HEK293 (cell line): ENCODE measurements around the gene CCDC9B.

Experiments used
- CTCF ChIA-PET: fragments of 350-600 bp; formaldehyde crosslinking; extraction: SDS; loops from one replicate; lab custom pipeline; 2021; ENCODE audit warnings: antibody characterized with exemption; lab: Yijun Ruan, JAX
- POLR2A ChIA-PET: fragments of 300-600 bp; formaldehyde crosslinking; extraction: SDS; loops from one replicate; lab custom pipeline; 2020; ENCODE audit warnings: antibody characterized with exemption, inconsistent platforms; lab: Yijun Ruan, JAX
- H3K27ac ChIP-seq: fragments of 200-500 bp; sonication (Bioruptor generic); 2 replicates; pipeline ENCODE4 v1.5.1; 2014; ENCODE audit warnings: low read depth, low read length, control low read depth, inconsistent platforms; ENCODE audit errors: extremely low read depth
- H3K36me3 ChIP-seq, 2 experiments: fragments of 200-500 bp in 1 of 2; sonication (Bioruptor generic) in 1 of 2; 1 replicate in 1 of 2; 2 replicates in 1 of 2; pipeline ENCODE4 v1.5.1; 2014 to 2017; ENCODE audit warnings: inconsistent platforms in 2 of 2, low read length in 2 of 2; ENCODE audit not compliant: control insufficient read depth in 2 of 2, insufficient read depth in 1 of 2
- H3K4me1 ChIP-seq: fragments of 200-500 bp; sonication (Bioruptor generic); 2 replicates; pipeline ENCODE4 v1.5.1; 2014; ENCODE audit warnings: mild to moderate bottlenecking, low read length, inconsistent platforms; ENCODE audit not compliant: control insufficient read depth, insufficient read depth
- H3K4me3 ChIP-seq: 2 replicates; pipeline ENCODE4 v1.5.1; 2011; ENCODE audit warnings: low read depth, mild to moderate bottlenecking, control low read depth, low read length, moderate library complexity
- H3K9me3 ChIP-seq: fragments of 200-500 bp; sonication (Bioruptor generic); 2 replicates; pipeline ENCODE4 v1.5.1; 2014; ENCODE audit warnings: low read depth, low read length, inconsistent platforms; ENCODE audit not compliant: control insufficient read depth, insufficient read depth
- CTCF ChIP-seq: fragments of 450-650 bp; formaldehyde crosslinking; IDR thresholded peaks from 2 replicates; pipeline ENCODE4 v1.5.1; 2016; ENCODE audit warnings: missing biosample characterization, missing genetic modification characterization
- GLI4 ChIP-seq: fragments of 450-650 bp; formaldehyde crosslinking; IDR thresholded peaks from 2 replicates; pipeline ENCODE4 v1.5.1; 2016; ENCODE audit warnings: missing biosample characterization, missing genetic modification characterization
- GLIS2 ChIP-seq: fragments of 450-650 bp; formaldehyde crosslinking; IDR thresholded peaks from 2 replicates; pipeline ENCODE4 v1.5.1; 2016; ENCODE audit warnings: missing biosample characterization, missing genetic modification characterization
- PRDM2 ChIP-seq: fragments of 450-650 bp; formaldehyde crosslinking; IDR thresholded peaks from 2 replicates; pipeline ENCODE4 v1.5.1; 2016; ENCODE audit warnings: missing biosample characterization, missing genetic modification characterization, borderline replicate concordance
- PRDM6 ChIP-seq: fragments of 450-650 bp; formaldehyde crosslinking; IDR thresholded peaks from 2 replicates; pipeline ENCODE4 v1.5.1; 2017; ENCODE audit warnings: missing biosample characterization, missing genetic modification characterization
- ZBTB8A ChIP-seq: fragments of 450-650 bp; formaldehyde crosslinking; IDR thresholded peaks from 2 replicates; pipeline ENCODE4 v1.5.1; 2016; ENCODE audit warnings: missing biosample characterization, missing genetic modification characterization
- ZNF202 ChIP-seq: fragments of 450-650 bp; formaldehyde crosslinking; IDR thresholded peaks from 2 replicates; pipeline ENCODE4 v1.5.1; 2016; ENCODE audit warnings: missing biosample characterization, missing genetic modification characterization, borderline replicate concordance
- ZNF341 ChIP-seq: fragments of 450-650 bp; formaldehyde crosslinking; IDR thresholded peaks from 2 replicates; pipeline ENCODE4; 2016; ENCODE audit warnings: low read depth, missing biosample characterization, missing genetic modification characterization
- ZNF366 ChIP-seq: fragments of 450-650 bp; formaldehyde crosslinking; conservative IDR thresholded peaks from 2 replicates; pipeline ENCODE4 v1.5.1; 2016; ENCODE audit warnings: missing biosample characterization, missing genetic modification characterization
- ZNF571 ChIP-seq: fragments of 450-650 bp; formaldehyde crosslinking; IDR thresholded peaks from 2 replicates; pipeline ENCODE4 v1.5.0; 2017; ENCODE audit warnings: missing biosample characterization, missing genetic modification characterization
- ZNF654 ChIP-seq: fragments of 450-650 bp; formaldehyde crosslinking; IDR thresholded peaks from 2 replicates; pipeline ENCODE4 v1.5.1; 2016; ENCODE audit warnings: low read depth, missing biosample characterization, missing genetic modification characterization
- ZNF776 ChIP-seq: fragments of 450-650 bp; formaldehyde crosslinking; IDR thresholded peaks from 2 replicates; pipeline ENCODE4 v1.5.0; 2017; ENCODE audit warnings: missing biosample characterization, missing genetic modification characterization, borderline replicate concordance
- ZNF777 ChIP-seq: fragments of 450-650 bp; formaldehyde crosslinking; IDR thresholded peaks from 2 replicates; pipeline ENCODE4 v1.5.1; 2017; ENCODE audit warnings: missing biosample characterization, missing genetic modification characterization, borderline replicate concordance

CCDC9B gene

DNA sequence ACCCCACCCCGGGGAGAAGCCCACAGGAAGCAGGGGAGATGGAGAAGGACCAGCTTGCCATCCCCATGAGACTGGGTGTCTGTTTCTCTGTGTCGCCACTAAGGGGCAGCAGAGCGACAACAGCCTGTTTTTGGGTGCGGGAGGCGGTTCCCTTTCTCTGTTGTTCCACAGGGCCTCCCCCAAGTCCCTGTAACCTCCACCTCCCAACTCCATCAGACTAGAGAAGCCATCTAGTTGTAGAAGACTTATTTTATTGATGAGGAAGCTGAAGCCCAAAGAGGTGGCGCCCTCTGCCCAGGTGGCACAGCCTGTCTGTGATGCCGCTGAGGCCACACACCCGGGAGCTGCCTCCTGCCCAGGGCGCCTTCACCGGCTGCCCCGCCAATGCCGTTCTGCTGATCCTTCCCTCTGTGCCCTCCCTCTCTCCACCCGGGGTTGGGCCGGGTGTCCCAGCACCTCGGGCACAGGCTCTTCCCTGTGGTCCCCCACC, 3.9 kb upstream of the CCDC9B start:
- ChIA-PET POLR2A (interaction anchor here (1.5 kb wide), 1 partner anchor 77 kb away, joined by 6 read pairs; no protein-coding TSS in a partner anchor), CTCF (interaction anchor here (0.6 to 2.9 kb wide), 30 partner anchors 9 to 317 kb away, joined by 3 to 17 read pairs (median 4); partner anchors contain the start of genes DISP2, INAFM2 and KNSTRN)
- TF ChIP-seq CTCF (tag by site-specific recombination) (peak; percentile 49; the same call in 1 of the 2 replicates), ZBTB8A (peak; percentile 42), GLIS2 (tag by site-specific recombination) (peak; percentile 45; the same call in 1 of the 2 replicates), GLI4 (no peak), PRDM2 (tag by site-specific recombination) (no peak), ZNF654 (peak; percentile 46), ZNF341 (tag by site-specific recombination) (peak; percentile 58), ZNF202 (no peak), PRDM6 (tag by site-specific recombination) (no peak)
- Histone ChIP-seq H3K4me1 (peaks cover 10% of the 10 kb centered on the region; the same call in 1 of the 2 replicates), H3K9me3 (no peaks in the 10 kb centered on the region), H3K4me3 (no peak overlapping the region), H3K27ac (no peak overlapping the region), H3K36me3 (no peaks in the 10 kb centered on the region)

DNA sequence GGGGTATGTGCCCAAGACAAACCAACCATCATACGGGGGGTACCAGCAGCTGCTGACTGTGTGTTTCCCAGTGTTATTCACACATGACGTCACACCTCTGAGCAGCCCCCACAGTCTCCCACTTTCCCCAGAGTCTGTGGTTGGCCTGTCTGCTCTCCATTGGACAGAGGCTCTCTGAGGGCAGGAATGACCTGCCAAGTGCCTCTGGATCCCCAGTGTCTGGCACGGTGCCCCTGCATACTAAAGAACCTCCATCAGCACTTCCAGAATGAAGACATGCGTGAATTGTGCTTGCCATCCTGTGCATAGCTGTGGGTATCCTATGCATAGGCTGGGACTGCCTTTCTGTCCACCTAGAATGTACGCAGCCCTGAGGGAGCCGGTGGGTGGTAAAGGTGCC, 3.5 kb upstream of the CCDC9B start:
- Histone ChIP-seq H3K4me1 (peaks cover 10% of the 10 kb centered on the region; the same call in 1 of the 2 replicates), H3K27ac (no peak overlapping the region), H3K4me3 (no peak overlapping the region), H3K36me3 (no peaks in the 10 kb centered on the region), H3K9me3 (no peaks in the 10 kb centered on the region)
- no peak for TF ChIP-seq ZNF366 (tag by site-specific recombination)
- TF ChIP-seq ZNF777 (tag by site-specific recombination) = no peak
- no peak for TF ChIP-seq ZNF776
- TF ChIP-seq ZNF571 (tag by site-specific recombination) = no peak
- ChIA-PET POLR2A (interaction anchor here (1.5 kb wide), 1 partner anchor 78 kb away, joined by 6 read pairs; no protein-coding TSS in a partner anchor), CTCF (interaction anchor here (0.6 to 2.9 kb wide), 26 partner anchors 9 to 317 kb away, joined by 3 to 17 read pairs (median 5); partner anchors contain the start of genes DISP2, INAFM2 and KNSTRN)
